ENCODE data around the gene TDRKH. TPM values are rescaled to one million over a fixed set of nuclear protein-coding genes. Genes with fewer than 3 reads are reported as not detected.

Gene TDRKH
- polyA plus RNA-seq (ENCODE audit: insufficient read length in 3 of 3), result 10 to 100 TPM in 1 of 3 donors, 1 to 10 TPM in 2; 8.1 to 13.2 (median 8.4) TPM
- long read RNA-seq, donor 1, partial matches to known transcripts, result 0 of 1 reads
- long read RNA-seq, donor 1, other reads (novel, unspliced or antisense), result 0 of 1 reads
- long read RNA-seq, donor 2, partial matches to known transcripts, result 0 of 1 reads
- long read RNA-seq, donor 2, other reads (novel, unspliced or antisense), result 0 of 1 reads
- long read RNA-seq, donor 3, partial matches to known transcripts, result 0 of 2 reads
- long read RNA-seq, donor 3, other reads (novel, unspliced or antisense), result 0 of 2 reads
- long read RNA-seq, donor 4, result 0 reads
- long read RNA-seq, donor 5, result 0 reads
- long read RNA-seq, donor 6, partial matches to known transcripts, result 0 of 2 reads
- long read RNA-seq, donor 6, other reads (novel, unspliced or antisense), result 0 of 2 reads
- long read RNA-seq, donor 7, result 0 reads
- long read RNA-seq, donor 8, result 0 reads
- long read RNA-seq, donor 9, partial matches to known transcripts, result 0 of 1 reads
- long read RNA-seq, donor 9, other reads (novel, unspliced or antisense), result 0 of 1 reads
- long read RNA-seq, donor 10, result 0 reads
- long read RNA-seq, donor 11, partial matches to known transcripts, result 0 of 1 reads
- long read RNA-seq, donor 11, other reads (novel, unspliced or antisense), result 0 of 1 reads
- long read RNA-seq, donor 12, partial matches to known transcripts, result 0 of 3 reads
- long read RNA-seq, donor 12, other reads (novel, unspliced or antisense), result 0 of 3 reads
- long read RNA-seq, donor 13, partial matches to known transcripts, result 0 of 1 reads
- long read RNA-seq, donor 13, other reads (novel, unspliced or antisense), result 0 of 1 reads
- long read RNA-seq, donor 14, result 0 reads
- long read RNA-seq, donor 15, partial matches to known transcripts, result 0 of 6 reads
- long read RNA-seq, donor 15, other reads (novel, unspliced or antisense), result 5 of 6 reads
- long read RNA-seq, donor 16, partial matches to known transcripts, result 0 of 1 reads
- long read RNA-seq, donor 16, other reads (novel, unspliced or antisense), result 0 of 1 reads

GRCh38 chr1:151790071-151790939, at the start of gene TDRKH:
Gene TDRKH, minus strand, starts transcription at chr1:151790500. Its CDS starts 7,478 bp downstream, at chr1:151783022.
- DNase-seq, result peak; percentile 98

GRCh38 chr1:151839457-151840403, 49.4 kb upstream of the TDRKH start, which contains the start of gene C2CD4D:
Gene C2CD4D, minus strand, starts transcription at chr1:151839820. Its CDS starts 831 bp downstream, at chr1:151838989.
- no peak for DNase-seq

- no peak for DNase-seq
Observed at GRCh38 chr1:151839082-151839412, 48.7 kb upstream of the TDRKH start.

- DNase-seq, result no peak
Observed at GRCh38 chr1:151838222-151839081, 48.2 kb upstream of the TDRKH start.

- no peak for DNase-seq
Observed at GRCh38 chr1:151837884-151838221, 47.6 kb upstream of the TDRKH start.

GRCh38 chr1:151837197-151837596, 46.9 kb upstream of the TDRKH start:
- DNase-seq, result no peak

- DNase-seq, result no peak
Observed at GRCh38 chr1:151835596-151835995, 45.3 kb upstream of the TDRKH start.

GRCh38 chr1:151834239-151834638, 43.9 kb upstream of the TDRKH start:
- DNase-seq, result no peak

- DNase-seq, result no peak
Observed at GRCh38 chr1:151833172-151833900, 43.0 kb upstream of the TDRKH start.

GRCh38 chr1:151832318-151832980, 42.1 kb upstream of the TDRKH start:
- no peak for DNase-seq

- DNase-seq, result no peak
Observed at GRCh38 chr1:151831605-151832004, 41.3 kb upstream of the TDRKH start, which contains the start of gene RORC. Gene RORC, minus strand, starts transcription at chr1:151831802. Its CDS starts 38 bp downstream, at chr1:151831764.

GRCh38 chr1:151831256-151831591, 40.9 kb upstream of the TDRKH start:
- DNase-seq, result no peak

- no peak for DNase-seq
Observed at GRCh38 chr1:151830055-151830454, 39.8 kb upstream of the TDRKH start.

- DNase-seq, result no peak
Observed at GRCh38 chr1:151829352-151830046, 39.2 kb upstream of the TDRKH start.

GRCh38 chr1:151828921-151829320, 38.6 kb upstream of the TDRKH start:
- DNase-seq, result peak; percentile 68

- no peak for DNase-seq
Observed at GRCh38 chr1:151827853-151828252, 37.6 kb upstream of the TDRKH start.
